GM21360 (cell line): ENCODE measurements around the gene ATP1A3.
"Not testable (repeated sequence)": the region's sequence is repeated elsewhere in the genome, so short reads cannot be mapped to it uniquely, and the experiment has no call there.

Experiments
- ATAC-seq: cut with Tn5 transposase; IDR thresholded peaks from one replicate; pipeline ENCODE4 v1.9.1; 2021; ENCODE audit warnings: mild to moderate bottlenecking, moderate library complexity; ENCODE audit not compliant: unreplicated experiment

The ATP1A3 gene

GRCh38 chr19:42012747-42013146 is 18.7 kb upstream of the ATP1A3 start:
- not testable (repeated sequence) for ATAC-seq

DNA sequence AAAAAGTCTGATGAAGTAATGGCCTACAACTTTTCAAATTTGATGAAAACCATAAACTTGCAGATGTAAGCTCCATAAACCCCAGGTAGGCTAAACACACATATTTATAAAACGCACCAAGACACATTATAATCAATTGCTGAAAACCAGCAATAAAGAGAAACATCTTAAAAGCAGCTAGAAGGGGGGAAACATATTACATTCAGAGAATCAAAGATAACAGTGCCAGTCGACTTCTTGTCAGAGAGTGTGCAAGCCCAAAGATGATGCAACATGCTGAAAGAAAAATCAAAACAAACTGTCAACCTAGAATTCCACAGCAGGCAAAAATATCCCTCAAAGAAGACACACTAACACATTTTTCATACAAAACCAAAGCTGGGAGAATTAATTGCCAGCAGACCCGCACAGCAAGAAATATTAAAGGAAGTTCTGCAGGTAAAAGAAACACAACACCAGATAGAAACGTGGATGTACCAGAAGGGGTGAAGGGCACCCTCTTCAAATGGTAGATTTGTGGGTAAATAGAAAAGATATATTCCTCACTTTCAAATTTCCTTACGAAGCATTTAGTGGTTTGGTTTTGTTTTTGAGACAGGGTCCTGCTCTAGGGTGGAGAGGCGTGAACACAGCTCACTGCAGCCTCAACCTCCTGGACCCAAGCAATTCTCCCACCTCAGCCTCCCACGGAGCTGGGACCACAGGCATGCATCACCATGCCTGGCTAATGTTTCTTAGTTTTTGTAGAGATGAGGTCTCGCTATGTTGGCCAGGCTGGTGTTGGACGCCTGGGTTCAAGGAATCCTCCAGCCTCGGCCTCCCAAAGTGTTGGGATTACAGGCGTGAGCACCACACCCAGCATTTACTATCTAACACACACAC is 16.5 kb upstream of the ATP1A3 start:
- ATAC-seq: no peak

- no peak for ATAC-seq
Observed at GRCh38 chr19:42006569-42006968, 12.5 kb upstream of the ATP1A3 start.

DNA sequence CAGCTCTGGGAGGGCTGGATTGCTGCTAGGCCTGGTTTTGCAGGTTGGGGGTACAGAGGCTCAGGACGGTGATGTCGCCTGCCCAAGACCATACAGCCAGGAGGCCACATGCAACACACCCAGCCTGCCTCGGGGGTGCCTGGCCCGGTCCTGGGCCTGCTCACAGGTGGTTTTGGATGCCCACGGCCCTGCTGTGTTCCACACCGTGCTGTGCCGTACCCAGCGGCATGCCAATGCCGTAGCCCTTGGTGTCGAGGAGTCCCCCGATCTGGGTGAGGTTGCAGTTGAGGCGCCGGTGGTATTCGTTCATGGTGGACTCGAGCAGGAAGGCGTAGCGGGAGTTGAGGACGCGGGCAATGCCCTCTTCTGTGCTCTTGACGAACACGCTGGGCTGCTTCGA is 11.5 kb upstream of the ATP1A3 start:
- no peak for ATAC-seq

GRCh38 chr19:42003506-42004294 is 9.7 kb upstream of the ATP1A3 start:
- no peak for ATAC-seq

- no peak for ATAC-seq
Observed at GRCh38 chr19:41999878-42000208, 5.8 kb upstream of the ATP1A3 start.

DNA sequence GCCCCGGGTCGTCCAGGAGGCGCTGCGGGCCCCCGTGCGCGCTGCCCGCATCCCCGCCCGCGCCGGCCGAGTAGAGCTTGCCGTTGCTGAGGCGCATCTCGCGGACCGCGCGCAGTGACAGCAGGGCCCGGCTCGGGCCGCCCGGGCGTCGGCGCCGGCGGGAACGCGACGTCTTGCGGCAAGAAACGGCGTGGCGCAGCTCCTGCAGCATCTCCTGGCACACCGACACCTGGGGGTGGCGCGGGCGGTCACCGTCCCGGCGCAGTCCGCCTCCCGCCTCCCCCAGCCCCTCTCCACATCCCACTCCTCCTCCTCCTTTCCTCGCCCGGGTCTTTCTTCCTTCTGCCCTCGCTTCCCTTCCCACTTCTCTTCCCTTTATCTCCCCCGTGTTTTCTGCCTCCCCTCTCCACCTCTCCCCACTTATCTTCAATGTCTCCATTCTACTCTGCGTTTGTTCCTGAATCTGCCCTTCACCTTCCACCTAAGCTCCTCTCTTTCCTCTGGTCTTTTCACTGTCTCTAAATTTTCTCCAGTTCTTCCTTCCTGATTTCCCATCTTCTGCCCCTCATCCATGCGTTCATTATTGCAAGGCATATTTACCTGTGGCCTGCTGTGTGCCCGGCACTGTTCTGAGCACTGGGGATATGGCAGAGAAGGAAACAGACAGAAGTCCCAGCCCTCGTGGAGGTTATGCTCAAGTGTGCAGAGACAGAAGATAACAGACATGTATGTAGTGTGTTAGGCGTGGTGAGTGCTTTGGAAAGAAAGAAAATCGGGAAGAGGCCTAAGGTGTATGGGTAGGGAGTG is 5.2 kb upstream of the ATP1A3 start:
- no peak for ATAC-seq

DNA sequence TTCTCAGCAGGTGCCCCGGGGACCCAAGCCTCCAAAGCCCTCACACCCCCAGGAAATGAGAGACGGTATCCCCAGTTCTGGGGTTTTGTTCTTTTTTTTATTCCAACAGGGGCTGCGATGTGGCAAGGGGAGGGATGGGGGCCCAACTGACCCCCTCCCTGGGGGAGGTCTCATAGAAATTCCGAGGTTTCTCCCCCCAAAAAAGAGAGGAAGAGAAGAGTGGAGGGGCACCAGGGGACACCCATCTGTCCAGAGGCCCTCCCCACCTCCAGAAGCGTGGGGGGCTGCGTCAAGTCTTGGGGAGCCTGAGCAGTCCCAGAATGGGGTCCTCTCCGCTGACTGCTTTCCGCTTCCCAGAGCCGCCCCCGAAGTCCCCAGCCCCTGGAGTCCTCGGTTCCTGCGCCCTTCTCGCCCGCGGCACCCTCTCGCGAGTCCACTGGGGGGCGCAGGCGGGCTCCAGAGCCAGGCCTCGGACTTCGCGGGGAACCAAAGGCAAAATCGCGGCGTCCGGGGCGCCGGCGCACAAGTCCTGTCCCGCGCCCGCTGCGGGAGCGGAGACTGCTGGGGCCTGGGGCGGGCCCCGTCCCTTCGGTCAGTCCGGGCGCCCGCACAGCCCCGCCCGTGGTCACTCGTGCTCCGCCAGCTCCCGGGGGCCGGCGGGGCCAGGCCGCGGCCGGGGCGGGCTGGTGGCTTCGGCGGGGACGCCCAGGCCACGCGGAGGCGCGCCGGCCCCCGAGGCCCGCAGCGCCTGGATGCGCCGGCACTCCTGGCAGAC is 4.4 kb upstream of the ATP1A3 start:
- ATAC-seq: no peak

GRCh38 chr19:41997851-41998229 is 3.8 kb upstream of the ATP1A3 start:
- ATAC-seq: no peak

DNA sequence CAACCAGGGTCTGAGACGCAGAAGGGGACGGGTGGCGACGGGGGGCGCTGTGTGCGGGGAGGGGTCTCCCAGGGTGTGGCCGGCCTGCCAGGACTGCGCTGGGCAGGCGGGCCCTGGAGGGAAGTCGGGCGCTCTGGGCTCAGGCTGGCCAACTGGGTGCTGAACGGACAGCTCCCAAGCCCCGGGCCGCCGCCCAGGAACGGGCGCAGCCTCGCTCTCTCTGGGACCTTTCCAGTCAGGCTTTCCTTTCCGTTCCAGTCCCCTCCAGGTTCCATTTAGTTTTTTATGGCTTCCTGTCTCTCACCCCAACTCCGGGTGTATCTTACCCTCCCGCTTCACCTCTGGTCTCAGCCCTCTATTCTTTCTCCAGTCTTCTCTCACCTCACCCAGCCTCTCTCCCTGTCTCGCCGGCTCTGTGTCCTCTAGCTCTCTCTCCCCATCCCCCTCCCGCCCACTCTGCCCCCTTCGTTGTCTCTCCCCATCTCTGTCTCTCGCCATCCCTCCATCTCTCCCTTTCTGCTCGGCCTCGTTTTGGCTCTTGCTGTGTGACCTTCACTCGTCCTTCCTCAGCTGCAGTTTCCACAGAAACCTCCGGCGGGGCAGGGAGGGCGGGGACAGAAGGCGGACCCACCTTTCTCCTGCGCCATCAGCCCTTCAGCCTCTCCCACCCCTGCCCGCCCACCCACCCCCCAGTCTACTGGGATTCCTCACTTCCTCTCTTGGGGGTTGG is 3.3 kb upstream of the ATP1A3 start:
- no peak for ATAC-seq

DNA sequence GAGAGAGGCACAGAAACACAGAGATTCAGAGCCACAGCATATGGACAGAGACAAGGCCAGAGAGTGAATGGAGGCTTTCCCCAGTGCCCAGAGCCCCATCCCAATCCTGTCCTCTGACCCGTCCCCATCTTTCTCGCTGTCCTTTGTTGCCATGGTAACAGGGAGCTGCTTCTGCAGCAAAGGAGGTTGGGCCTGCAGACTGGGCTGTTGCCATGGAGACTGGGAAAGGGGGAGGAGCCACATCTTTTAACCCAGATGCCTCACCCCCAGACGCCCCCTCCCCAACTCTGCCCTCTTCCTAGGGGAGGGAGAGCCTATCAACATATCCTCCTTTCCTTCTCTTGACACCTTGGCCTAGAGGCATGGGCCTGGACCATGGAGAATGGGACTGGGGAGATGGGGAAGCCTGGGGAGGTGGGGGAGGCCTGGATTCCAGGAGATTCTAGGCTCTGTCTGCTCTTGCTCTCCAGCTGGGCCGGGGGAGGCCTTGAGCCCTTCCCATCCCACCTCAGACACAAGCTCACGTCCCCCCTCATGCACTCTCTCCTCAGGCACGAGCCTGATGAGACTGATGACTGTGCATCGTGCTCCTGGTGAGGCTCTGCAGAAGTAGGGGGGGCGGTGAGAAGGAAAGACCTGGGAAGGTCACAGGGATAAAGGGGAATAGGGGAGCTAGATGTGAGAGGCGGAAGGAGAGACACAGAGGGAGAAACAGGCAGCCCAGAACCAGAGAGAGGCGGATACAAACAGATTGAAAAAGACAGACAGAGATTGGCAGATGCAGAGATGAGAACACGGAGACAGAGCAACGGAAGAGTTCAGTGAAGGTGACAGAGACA is 2.1 kb upstream of the ATP1A3 start:
- ATAC-seq: no peak

DNA sequence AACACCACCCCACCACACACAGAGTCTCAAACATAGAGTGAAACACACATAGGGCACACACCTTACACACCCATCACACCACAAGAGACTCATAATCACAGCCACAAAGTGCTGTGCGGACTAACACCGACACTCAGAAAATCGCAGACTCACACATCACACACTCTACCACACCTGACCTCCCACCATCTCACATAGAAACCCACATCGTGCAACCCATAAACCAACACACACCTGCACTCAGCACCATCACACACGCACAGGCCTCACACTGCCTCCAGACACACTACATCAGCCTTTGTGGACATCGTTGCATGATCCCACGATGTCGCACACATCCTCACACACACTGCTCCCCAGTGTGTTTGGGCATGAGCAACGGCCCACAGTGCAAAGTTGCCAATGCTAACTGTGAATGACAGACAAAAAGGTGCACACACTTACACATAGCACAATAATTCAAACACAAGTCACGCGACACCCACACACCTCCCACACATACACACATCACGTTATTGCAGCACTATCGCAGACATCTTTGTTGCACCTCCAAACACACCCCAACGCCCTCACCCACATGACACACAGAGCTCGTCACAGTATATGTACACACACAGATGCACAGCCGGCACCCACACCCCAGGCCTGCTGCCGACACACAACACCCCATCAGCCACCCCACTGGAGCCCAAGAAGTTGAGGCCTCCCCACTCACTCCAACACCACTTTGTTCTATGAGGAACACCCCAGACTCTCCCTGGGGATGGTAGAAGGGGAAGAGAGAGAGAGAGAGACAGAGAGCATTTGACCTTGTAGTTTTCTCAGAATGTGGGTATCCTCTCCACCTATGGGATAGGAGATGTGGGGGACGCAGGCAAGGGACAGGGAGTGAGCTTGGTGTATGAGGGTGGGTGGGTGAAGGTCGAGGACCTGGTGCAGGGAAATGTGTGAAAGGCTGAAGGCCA is 1.2 kb upstream of the ATP1A3 start:
- no peak for ATAC-seq

- ATAC-seq: no peak
Observed at GRCh38 chr19:41994521-41994971, 516 bp upstream of the ATP1A3 start.

DNA sequence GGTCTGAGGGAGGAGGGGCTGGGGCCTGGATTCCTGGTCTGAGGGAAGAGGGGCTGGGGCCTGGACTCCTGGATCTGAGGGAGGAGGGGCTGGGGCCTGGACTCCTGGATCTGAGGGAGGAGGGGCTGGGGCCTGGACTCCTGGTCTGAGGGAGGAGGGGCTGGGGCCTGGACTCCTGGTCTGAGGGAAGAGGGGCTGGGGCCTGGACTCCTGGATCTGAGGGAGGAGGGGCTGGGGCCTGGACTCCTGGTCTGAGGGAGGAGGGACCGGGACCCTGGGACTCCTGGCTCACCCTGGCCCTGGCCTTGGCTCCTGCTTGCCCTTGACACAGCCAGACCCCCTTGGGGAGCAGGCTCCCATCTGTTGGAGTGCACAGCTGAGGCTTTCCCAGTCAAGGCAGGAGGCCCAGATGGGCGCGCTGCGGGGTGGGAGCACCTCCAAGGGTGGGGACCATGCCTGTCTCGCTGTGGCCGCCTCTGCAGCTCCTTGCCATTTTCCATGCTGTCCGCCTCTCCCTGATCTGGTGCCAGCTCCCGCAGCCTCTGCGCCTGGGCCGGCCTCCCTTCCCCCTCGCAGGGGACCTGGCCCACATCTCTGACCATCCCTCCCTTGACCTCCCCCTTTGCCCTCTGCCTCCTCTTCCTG is 2.0 kb downstream of the ATP1A3 start:
- not testable (repeated sequence) for ATAC-seq

GRCh38 chr19:41991025-41991424 is 3.0 kb downstream of the ATP1A3 start:
- ATAC-seq: no peak

GRCh38 chr19:41990615-41991014 is 3.4 kb downstream of the ATP1A3 start:
- no peak for ATAC-seq

GRCh38 chr19:41990028-41990427 is 4.0 kb downstream of the ATP1A3 start:
- no peak for ATAC-seq
